Mesothelial cell of epicardium (in vitro differentiated cells): ENCODE results near the gene GFER. TPM values are rescaled to one million over a fixed set of nuclear protein-coding genes. Genes with fewer than 3 reads are reported as not detected.

Experiments
- DNase-seq, 2 experiments: peaks; one replicate each; pipeline ENCODE4 v3.0.0; 2021; ENCODE audit warnings: low spot score in 2 of 2; ENCODE audit not compliant: unreplicated experiment in 2 of 2
- H3K27ac Mint-ChIP-seq: 2 replicates; pipeline ENCODE4 v1.8.0; 2021; ENCODE audit warnings: mixed read lengths
- H3K27me3 Mint-ChIP-seq: 2 replicates; pipeline ENCODE4 v1.8.0; 2021; ENCODE audit warnings: low read depth, mixed read lengths
- H3K36me3 Mint-ChIP-seq: 2 replicates; pipeline ENCODE4 v1.8.0; 2021; ENCODE audit warnings: mixed read lengths
- H3K4me1 Mint-ChIP-seq: 2 replicates; pipeline ENCODE4 v1.8.0; 2021; ENCODE audit warnings: mixed read lengths
- H3K4me3 Mint-ChIP-seq: 2 replicates; pipeline ENCODE4 v1.8.0; 2021; ENCODE audit warnings: mild to moderate bottlenecking, moderate library complexity, mixed read lengths
- H3K9me3 Mint-ChIP-seq: 2 replicates; pipeline ENCODE4 v1.8.0; 2021; ENCODE audit warnings: mixed read lengths
- total RNA-seq: library from RNA; stranded (reverse); gene quantifications from 3 replicates; pipeline ENCODE4 v1.2.1, GENCODE V29; 2021
- TF ChIP-seq, protein P1 (sequence below): fragments of 200-600 bp; sonication (generic); IDR thresholded peaks from one replicate; pipeline ENCODE4 v1.5.0; 2021; ENCODE audit warnings: antibody characterized with exemption; ENCODE audit not compliant: unreplicated experiment

Gene GFER
- total RNA-seq, 1 donor from 2014 or later = 23.7 TPM

DNA sequence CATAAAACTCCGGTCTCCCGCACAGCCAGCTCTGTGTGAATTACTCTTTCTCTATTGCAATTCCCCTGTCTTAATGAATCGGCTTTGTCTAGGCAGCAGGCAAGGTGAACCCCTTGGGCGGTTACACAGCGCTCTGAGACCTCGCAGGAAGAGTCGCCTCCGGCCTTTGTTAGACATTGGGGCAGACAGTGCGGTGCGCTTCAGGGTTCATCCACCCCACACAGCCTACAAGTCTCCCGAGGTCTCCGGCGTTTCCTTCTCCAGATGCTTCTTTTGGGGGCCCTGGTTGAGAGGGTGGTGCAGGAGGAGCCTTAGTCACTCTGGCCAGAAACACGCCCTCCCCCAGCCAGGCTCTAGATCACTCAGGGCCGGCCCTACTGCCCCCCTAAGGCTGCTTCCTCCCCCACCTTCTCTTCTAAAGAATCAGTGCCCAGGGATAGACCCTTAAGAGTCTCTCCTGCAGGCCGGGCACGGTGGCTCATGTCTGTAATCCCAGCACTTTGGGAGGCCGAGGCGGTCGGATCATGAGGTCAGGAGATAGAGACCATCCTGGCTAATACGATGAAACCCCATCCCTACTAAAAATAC is 39.3 kb upstream of the GFER start:
- Mint-ChIP-seq H3K9me3 (no peaks in the 10 kb centered on the region), H3K4me1 (peaks cover 10% of the 10 kb centered on the region), H3K4me3 (no peak overlapping the region), H3K27ac (no peak overlapping the region), H3K36me3 (no peaks in the 10 kb centered on the region), H3K27me3 (no peaks in the 10 kb centered on the region)
- no peak for DNase-seq
- TF ChIP-seq, protein P1, sequence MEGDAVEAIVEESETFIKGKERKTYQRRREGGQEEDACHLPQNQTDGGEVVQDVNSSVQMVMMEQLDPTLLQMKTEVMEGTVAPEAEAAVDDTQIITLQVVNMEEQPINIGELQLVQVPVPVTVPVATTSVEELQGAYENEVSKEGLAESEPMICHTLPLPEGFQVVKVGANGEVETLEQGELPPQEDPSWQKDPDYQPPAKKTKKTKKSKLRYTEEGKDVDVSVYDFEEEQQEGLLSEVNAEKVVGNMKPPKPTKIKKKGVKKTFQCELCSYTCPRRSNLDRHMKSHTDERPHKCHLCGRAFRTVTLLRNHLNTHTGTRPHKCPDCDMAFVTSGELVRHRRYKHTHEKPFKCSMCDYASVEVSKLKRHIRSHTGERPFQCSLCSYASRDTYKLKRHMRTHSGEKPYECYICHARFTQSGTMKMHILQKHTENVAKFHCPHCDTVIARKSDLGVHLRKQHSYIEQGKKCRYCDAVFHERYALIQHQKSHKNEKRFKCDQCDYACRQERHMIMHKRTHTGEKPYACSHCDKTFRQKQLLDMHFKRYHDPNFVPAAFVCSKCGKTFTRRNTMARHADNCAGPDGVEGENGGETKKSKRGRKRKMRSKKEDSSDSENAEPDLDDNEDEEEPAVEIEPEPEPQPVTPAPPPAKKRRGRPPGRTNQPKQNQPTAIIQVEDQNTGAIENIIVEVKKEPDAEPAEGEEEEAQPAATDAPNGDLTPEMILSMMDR = no peak

GRCh38 chr16:1945559-1946391 is 38.2 kb upstream of the GFER start:
- no peak overlapping the region for H3K4me3 Mint-ChIP-seq
- no peaks in the 10 kb centered on the region for H3K27me3 Mint-ChIP-seq
- no peak for DNase-seq
- H3K36me3 Mint-ChIP-seq = no peaks in the 10 kb centered on the region
- peaks cover 10% of the 10 kb centered on the region for H3K4me1 Mint-ChIP-seq
- no peaks in the 10 kb centered on the region for H3K9me3 Mint-ChIP-seq
- TF ChIP-seq, protein P1 = no peak
- no peak overlapping the region for H3K27ac Mint-ChIP-seq

DNA sequence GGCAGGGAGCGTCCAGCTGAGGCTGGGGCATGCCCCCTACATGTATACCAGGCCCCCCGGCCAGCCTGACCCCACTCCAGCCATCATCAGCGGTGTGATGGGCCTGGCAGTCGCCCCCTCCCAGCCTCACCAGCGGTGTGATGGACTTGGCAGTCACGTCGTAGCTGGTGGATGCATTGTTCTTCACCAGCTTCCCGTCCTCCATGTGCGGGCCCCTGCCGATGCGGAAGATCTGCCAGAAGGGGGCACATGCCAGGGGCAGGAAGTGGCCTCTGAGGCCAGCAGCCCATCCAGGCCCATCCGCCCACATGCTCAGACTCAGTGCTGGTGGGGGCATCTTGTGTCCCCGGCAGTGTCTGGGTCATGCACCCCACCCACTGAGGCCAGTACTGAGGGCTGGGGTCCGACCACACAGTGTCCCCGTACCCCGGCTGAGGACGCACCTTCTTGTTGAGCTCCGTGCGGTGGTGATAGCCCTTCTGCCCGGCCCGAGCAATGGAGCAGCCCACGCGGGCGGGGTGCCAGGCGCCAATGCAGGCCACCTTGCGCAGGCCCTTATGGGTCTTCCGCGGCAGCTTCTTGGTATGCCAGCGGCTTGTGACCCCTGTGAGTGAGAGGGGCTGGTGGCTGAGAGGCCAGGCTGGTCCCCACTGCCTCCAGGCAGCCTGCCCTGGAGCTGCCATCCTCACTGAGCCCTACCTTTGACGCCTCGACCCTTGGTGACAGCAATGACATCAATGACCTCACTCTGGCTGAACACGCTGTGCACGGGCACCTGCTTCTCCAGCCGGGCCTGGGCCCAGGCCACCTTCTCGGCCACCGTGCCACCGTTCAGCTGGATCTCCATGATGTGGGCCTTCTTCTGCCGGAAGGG is 37.3 kb upstream of the GFER start:
- TF ChIP-seq, protein P1 = no peak
- no peaks in the 10 kb centered on the region for H3K36me3 Mint-ChIP-seq
- H3K4me3 Mint-ChIP-seq = no peak overlapping the region

DNA sequence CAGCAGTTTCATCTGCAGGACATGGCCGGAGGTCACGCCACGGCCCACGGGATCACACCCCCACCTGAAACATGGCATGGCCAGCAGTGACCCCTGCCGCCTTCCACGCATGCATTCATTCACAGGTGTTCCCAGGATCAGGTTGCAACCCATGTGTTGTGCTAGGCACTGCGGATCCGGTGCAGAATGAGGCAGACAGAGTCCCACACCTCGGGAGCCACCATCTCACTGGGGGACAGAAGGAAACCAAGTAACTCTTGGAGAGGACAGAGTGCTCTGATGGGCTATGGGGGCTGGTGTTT is 36.7 kb upstream of the GFER start:
- DNase-seq = no peak
- TF ChIP-seq, protein P1 = no peak
- no peaks in the 10 kb centered on the region for H3K27me3 Mint-ChIP-seq
- no peaks in the 10 kb centered on the region for H3K9me3 Mint-ChIP-seq
- H3K27ac Mint-ChIP-seq = no peak overlapping the region
- peaks cover 6% of the 10 kb centered on the region for H3K4me1 Mint-ChIP-seq
- H3K4me3 Mint-ChIP-seq = no peak overlapping the region
- H3K36me3 Mint-ChIP-seq = no peaks in the 10 kb centered on the region

More for the DNA sequence above, 37.3 kb upstream of the GFER start:
- Mint-ChIP-seq H3K4me1 (peaks cover 10% of the 10 kb centered on the region), H3K27me3 (no peaks in the 10 kb centered on the region), H3K9me3 (no peaks in the 10 kb centered on the region), H3K27ac (no peak overlapping the region)
- no peak for DNase-seq

GRCh38 chr16:1949507-1949906 is 34.5 kb upstream of the GFER start:
- no peaks in the 10 kb centered on the region for H3K36me3 Mint-ChIP-seq
- H3K4me3 Mint-ChIP-seq = no peak overlapping the region
- DNase-seq = no peak
- no peaks in the 10 kb centered on the region for H3K4me1 Mint-ChIP-seq
- no peaks in the 10 kb centered on the region for H3K9me3 Mint-ChIP-seq
- TF ChIP-seq, protein P1 = no peak
- no peaks in the 10 kb centered on the region for H3K27me3 Mint-ChIP-seq
- no peak overlapping the region for H3K27ac Mint-ChIP-seq
